Left cardiac atrium (tissue), 4 donors: ENCODE measurements around the gene SMAD6. TPM values are rescaled to one million over a fixed set of nuclear protein-coding genes. Genes with fewer than 3 reads are reported as not detected.
A peak's percentile ranks its signal among the peaks of the same experiment; 100 is the strongest.

Experiments
- ATAC-seq, 2 donors: fragments of 200-7000 bp; cut with Tn5 transposase; one replicate each; pipeline ENCODE4 v1.9.1; 2020; ENCODE audit warnings: mild to moderate bottlenecking in 2 of 2, moderate library complexity in 2 of 2
- DNase-seq: peaks from one replicate; pipeline ENCODE4 v3.0.0-alpha.2; 2020
- intact Hi-C, 2 donors: fragments of 100-400 bp; cut with DNase I; formaldehyde crosslinking; loops; one replicate each; pipeline versions ENCODE4 v1.14.1 to v1.15.1; 2022 to 2023
- total RNA-seq, 2 donors: library from RNA; stranded (reverse); fragmentation: NEBNext Ultra II Directional; extraction: Animal tissue kit (Norgen Biotek cat#: 25700); gene quantifications; one replicate each; pipeline ENCODE4 v1.2.1, GENCODE V29; 2021
- donor health status: DM: no; HTN: yes; CAD: no.
- donor health status: DM: no; HTN: yes; CAD: no; lungs with severe emphysema.
- donor health status: DM: yes; HTN: yes; CAD: no.
- donor health status: Dilated cardiomyopathy.

SMAD6 gene
- total RNA-seq, 2 donors from 2014 or later: 13.5 to 51.5 TPM

- ATAC-seq (no peak), DNase-seq (no peak)
- intact Hi-C loops: loop anchor here (2.0 to 10.0 kb wide), 2 partner anchors 84 to 144 kb away; no protein-coding TSS in a partner anchor
These were observed 1.6 kb upstream of the SMAD6 start for GRCh38 chr15:66700412-66700801.

GRCh38 chr15:66700802-66701421 lies 1.1 kb upstream of the SMAD6 start:
- DNase-seq (peak; percentile 97), ATAC-seq (peak; percentile 81 to 87)
- intact Hi-C loops: loop anchor here (2.0 to 10.0 kb wide), 2 partner anchors 84 to 144 kb away; no protein-coding TSS in a partner anchor

GRCh38 chr15:66701422-66702034 lies 508 bp upstream of the SMAD6 start:
- ATAC-seq (peak; percentile 29 to 67), DNase-seq (peak; percentile 70)
- intact Hi-C loops: loop anchor here (2.0 to 10.0 kb wide), 2 partner anchors 85 to 143 kb away; no protein-coding TSS in a partner anchor

GRCh38 chr15:66702787-66703539 lies 927 bp downstream of the SMAD6 start:
- ATAC-seq (no peak), DNase-seq (peak; percentile 53)
- intact Hi-C loops: loop anchor here in 1 of 2 donors (10.0 kb wide), 1 partner anchor 142 kb away; no protein-coding TSS in a partner anchor

- ATAC-seq (no peak), DNase-seq (peak; percentile 57)
- intact Hi-C loops: loop anchor here in 1 of 2 donors (10.0 kb wide), 1 partner anchor 141 kb away; no protein-coding TSS in a partner anchor
These were observed 1.5 kb downstream of the SMAD6 start for GRCh38 chr15:66703540-66703941.

- intact Hi-C loops: loop anchor here in 1 of 2 donors (10.0 kb wide), 1 partner anchor 141 kb away; no protein-coding TSS in a partner anchor
- DNase-seq (no peak), ATAC-seq (no peak)
These were observed 2.2 kb downstream of the SMAD6 start for GRCh38 chr15:66704019-66704802.

- no peak for ATAC-seq
- no peak for DNase-seq
- intact Hi-C loops: loop anchor here (5.0 to 10.0 kb wide), 3 partner anchors 68 to 143 kb away; no protein-coding TSS in a partner anchor
These were observed 2.7 kb downstream of the SMAD6 start for GRCh38 chr15:66704803-66705153.

GRCh38 chr15:66705277-66706146 lies 3.5 kb downstream of the SMAD6 start:
- no peak for ATAC-seq
- intact Hi-C loops: loop anchor here (5.0 to 10.0 kb wide), 3 partner anchors 67 to 142 kb away; no protein-coding TSS in a partner anchor
- DNase-seq: no peak

- intact Hi-C loops: loop anchor here (5.0 to 10.0 kb wide), 3 partner anchors 66 to 141 kb away; no protein-coding TSS in a partner anchor
- peak in 1 of 2 donors; percentile 27 for ATAC-seq
- peak; percentile 55 for DNase-seq
These were observed 4.2 kb downstream of the SMAD6 start for GRCh38 chr15:66706225-66706732.

- no peak for DNase-seq
- intact Hi-C loops: loop anchor here (5.0 to 10.0 kb wide), 3 partner anchors 65 to 140 kb away; no protein-coding TSS in a partner anchor
- no peak for ATAC-seq
These were observed 4.8 kb downstream of the SMAD6 start for GRCh38 chr15:66706840-66707239.

- intact Hi-C loops: loop anchor here (5.0 to 10.0 kb wide), 3 partner anchors 65 to 140 kb away; no protein-coding TSS in a partner anchor
- peak; percentile 28 to 50 for ATAC-seq
- no peak for DNase-seq
These were observed 5.5 kb downstream of the SMAD6 start for GRCh38 chr15:66707310-66708082.

GRCh38 chr15:66708389-66708788 lies 6.4 kb downstream of the SMAD6 start:
- ATAC-seq (no peak), DNase-seq (no peak)
- intact Hi-C loops: loop anchor here (5.0 to 10.0 kb wide), 3 partner anchors 64 to 139 kb away; no protein-coding TSS in a partner anchor

GRCh38 chr15:66709884-66710283 lies 7.8 kb downstream of the SMAD6 start:
- intact Hi-C loops: loop anchor here (5.0 to 10.0 kb wide), 3 partner anchors 62 to 137 kb away; no protein-coding TSS in a partner anchor
- no peak for ATAC-seq
- no peak for DNase-seq

GRCh38 chr15:66711260-66711659 lies 9.2 kb downstream of the SMAD6 start:
- DNase-seq (no peak), ATAC-seq (no peak)
- intact Hi-C loops: no loop called here

GRCh38 chr15:66711862-66712261 lies 9.8 kb downstream of the SMAD6 start:
- ATAC-seq: no peak
- intact Hi-C loops: no loop called here

GRCh38 chr15:66713843-66714508 lies 11.9 kb downstream of the SMAD6 start:
- intact Hi-C loops: no loop called here
- ATAC-seq (no peak), DNase-seq (no peak)

More at GRCh38 chr15:66711862-66712261, 9.8 kb downstream of the SMAD6 start:
- no peak for DNase-seq
